ENCODE results near the gene PPP4R1.

Gene PPP4R1

DNA sequence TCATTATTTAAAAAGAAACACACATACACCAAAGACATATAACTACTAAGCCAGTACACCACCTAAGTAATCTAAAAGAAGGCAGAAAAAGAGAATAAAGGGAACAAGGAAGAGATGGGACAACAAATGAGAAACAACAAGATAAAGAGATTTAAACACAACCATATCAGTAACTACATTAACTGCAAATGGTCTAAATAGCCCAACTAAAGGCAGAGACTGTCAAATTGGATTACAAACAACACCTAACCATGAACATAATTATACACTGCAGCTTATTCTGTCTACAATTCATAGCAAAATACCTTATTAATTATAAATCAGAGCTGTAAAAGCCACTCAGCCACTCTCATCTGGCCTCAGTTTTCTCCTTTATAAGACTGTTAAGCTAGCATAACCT, 15.0 kb downstream of the PPP4R1 start:
- no peak overlapping the region for H3K9ac ChIP-seq
- H3K9me3 ChIP-seq (ENCODE audit: control insufficient read depth, low read length), result no peaks in the 10 kb centered on the region
- no peak overlapping the region for H3K4me2 ChIP-seq (ENCODE audit: low read length)
- no peak overlapping the region for H2AFZ ChIP-seq
- no peaks in the 10 kb centered on the region for H3K27me3 ChIP-seq (ENCODE audit: control insufficient read depth, insufficient read depth, low read length)
- H3K27ac ChIP-seq, result no peak overlapping the region
- no peaks in the 10 kb centered on the region for H3K36me3 ChIP-seq (ENCODE audit: control insufficient read depth, insufficient read depth, low read length)
- peaks cover 33% of the 10 kb centered on the region for H3K79me2 ChIP-seq
- no peaks in the 10 kb centered on the region for H3K4me1 ChIP-seq
- no peak overlapping the region for H3K4me3 ChIP-seq (ENCODE audit: low read depth, low read length)
- TF ChIP-seq, protein P1, sequence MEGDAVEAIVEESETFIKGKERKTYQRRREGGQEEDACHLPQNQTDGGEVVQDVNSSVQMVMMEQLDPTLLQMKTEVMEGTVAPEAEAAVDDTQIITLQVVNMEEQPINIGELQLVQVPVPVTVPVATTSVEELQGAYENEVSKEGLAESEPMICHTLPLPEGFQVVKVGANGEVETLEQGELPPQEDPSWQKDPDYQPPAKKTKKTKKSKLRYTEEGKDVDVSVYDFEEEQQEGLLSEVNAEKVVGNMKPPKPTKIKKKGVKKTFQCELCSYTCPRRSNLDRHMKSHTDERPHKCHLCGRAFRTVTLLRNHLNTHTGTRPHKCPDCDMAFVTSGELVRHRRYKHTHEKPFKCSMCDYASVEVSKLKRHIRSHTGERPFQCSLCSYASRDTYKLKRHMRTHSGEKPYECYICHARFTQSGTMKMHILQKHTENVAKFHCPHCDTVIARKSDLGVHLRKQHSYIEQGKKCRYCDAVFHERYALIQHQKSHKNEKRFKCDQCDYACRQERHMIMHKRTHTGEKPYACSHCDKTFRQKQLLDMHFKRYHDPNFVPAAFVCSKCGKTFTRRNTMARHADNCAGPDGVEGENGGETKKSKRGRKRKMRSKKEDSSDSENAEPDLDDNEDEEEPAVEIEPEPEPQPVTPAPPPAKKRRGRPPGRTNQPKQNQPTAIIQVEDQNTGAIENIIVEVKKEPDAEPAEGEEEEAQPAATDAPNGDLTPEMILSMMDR (IDR thresholded peaks at IDR 0.05), result no peak

DNA sequence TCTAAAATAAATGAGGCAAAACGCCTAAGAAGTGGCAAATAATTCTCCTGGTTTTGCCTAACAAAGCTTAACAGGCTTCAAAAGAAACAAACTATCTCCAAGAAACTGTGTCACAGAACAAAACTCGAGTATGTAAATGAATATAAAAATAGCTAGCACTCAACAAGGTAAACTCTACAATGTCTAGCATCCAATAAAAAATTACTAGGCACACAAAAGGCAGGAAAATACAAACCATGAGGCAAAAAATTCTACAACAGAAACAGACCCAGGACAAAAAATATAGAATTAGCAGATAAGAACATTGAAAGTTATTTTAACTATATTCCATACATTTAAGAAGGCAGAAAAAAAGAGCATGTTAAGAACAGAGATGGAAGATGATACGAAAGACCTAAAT, 16.8 kb downstream of the PPP4R1 start:
- H3K36me3 ChIP-seq (ENCODE audit: control insufficient read depth, insufficient read depth, low read length), result no peaks in the 10 kb centered on the region
- H3K4me3 ChIP-seq (ENCODE audit: low read depth, low read length), result no peak overlapping the region
- H3K9ac ChIP-seq, result no peak overlapping the region
- no peaks in the 10 kb centered on the region for H3K4me1 ChIP-seq
- no peak overlapping the region for H3K4me2 ChIP-seq (ENCODE audit: low read length)
- H3K9me3 ChIP-seq (ENCODE audit: control insufficient read depth, low read length), result no peaks in the 10 kb centered on the region
- H2AFZ ChIP-seq, result no peak overlapping the region
- TF ChIP-seq, protein P1 (IDR thresholded peaks at IDR 0.05), result no peak
- no peaks in the 10 kb centered on the region for H3K27me3 ChIP-seq (ENCODE audit: control insufficient read depth, insufficient read depth, low read length)
- H3K27ac ChIP-seq, result no peak overlapping the region
- peaks cover 31% of the 10 kb centered on the region for H3K79me2 ChIP-seq

DNA sequence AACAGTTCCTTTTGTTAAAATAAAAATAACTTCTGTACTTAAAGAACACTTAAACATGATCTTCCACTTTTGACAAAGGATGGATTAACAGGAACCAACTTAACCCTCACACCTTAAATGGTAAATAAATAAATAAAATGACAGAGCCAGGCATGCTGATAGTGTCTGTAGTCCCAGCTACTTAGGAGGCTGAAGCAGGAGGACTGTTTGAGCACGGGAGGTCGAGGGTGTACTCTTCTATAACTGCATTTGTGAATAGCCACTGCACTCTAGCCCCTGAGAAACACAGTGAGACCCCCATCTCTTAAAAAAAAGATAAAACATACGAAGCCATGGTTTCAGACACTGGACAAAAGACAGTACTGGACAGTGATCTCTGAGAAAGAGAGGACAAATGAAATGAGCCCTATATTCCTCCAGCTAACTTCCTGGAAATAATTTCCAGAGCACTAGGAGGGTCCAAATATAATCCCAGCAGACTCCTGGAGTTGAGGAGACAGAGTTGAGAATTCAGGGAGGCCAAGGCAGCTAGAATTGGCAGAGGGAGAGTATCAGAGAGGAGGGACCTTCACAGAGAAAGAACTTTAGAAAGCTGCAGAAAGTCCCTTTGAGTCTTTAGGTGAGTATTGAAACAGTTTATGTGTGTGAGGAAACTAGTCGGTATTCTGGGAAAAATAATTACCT, 17.4 kb downstream of the PPP4R1 start:
- Histone ChIP-seq H3K9me3 (ENCODE audit: control insufficient read depth, low read length) (no peaks in the 10 kb centered on the region), H3K79me2 (peaks cover 31% of the 10 kb centered on the region), H3K27me3 (ENCODE audit: control insufficient read depth, insufficient read depth, low read length) (no peaks in the 10 kb centered on the region), H3K9ac (no peak overlapping the region), H2AFZ (no peak overlapping the region), H3K27ac (no peak overlapping the region), H3K4me3 (ENCODE audit: low read depth, low read length) (no peak overlapping the region), H3K4me1 (no peaks in the 10 kb centered on the region), H3K4me2 (ENCODE audit: low read length) (no peak overlapping the region), H3K36me3 (ENCODE audit: control insufficient read depth, insufficient read depth, low read length) (no peaks in the 10 kb centered on the region)
- TF ChIP-seq, protein P1 (IDR thresholded peaks at IDR 0.05), result no peak

DNA sequence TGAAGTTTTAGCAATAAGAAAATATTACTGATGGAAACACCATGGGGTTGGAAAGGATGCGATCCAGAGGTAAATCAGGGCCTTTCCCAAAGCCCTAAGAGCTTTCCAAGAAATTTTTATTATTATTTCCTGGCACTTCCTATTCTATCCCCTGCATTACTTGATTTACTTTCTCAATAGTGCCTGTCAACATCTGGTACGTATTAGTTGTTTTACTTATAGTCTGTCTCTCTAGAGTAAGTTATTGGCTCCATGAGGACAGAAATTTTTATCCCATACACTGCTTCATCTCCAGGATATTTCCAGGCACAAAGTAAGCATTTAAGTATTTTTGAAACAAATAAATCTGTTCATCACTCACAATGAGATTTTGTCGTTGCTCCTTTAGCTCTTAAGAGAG, 18.1 kb downstream of the PPP4R1 start:
- Histone ChIP-seq H3K27ac (no peak overlapping the region), H3K4me2 (ENCODE audit: low read length) (no peak overlapping the region), H3K79me2 (peaks cover 24% of the 10 kb centered on the region), H3K4me1 (no peaks in the 10 kb centered on the region), H3K9me3 (ENCODE audit: control insufficient read depth, low read length) (no peaks in the 10 kb centered on the region), H3K27me3 (ENCODE audit: control insufficient read depth, insufficient read depth, low read length) (no peaks in the 10 kb centered on the region), H3K36me3 (ENCODE audit: control insufficient read depth, insufficient read depth, low read length) (no peaks in the 10 kb centered on the region), H3K9ac (no peak overlapping the region), H3K4me3 (ENCODE audit: low read depth, low read length) (no peak overlapping the region), H2AFZ (no peak overlapping the region)
- TF ChIP-seq, protein P1 (IDR thresholded peaks at IDR 0.05), result no peak
